H9 (cell line): ENCODE results near the gene ACAA2. TPM values are rescaled to one million over a fixed set of nuclear protein-coding genes. Genes with fewer than 3 reads are reported as not detected.

ENCODE experiments used
- DNase-seq: peaks from one replicate; pipeline ENCODE4 v3.0.0-alpha.2; 2017
- H2AFZ ChIP-seq: one replicate; pipeline ENCODE4 v1.6.1; 2013; ENCODE audit warnings: mild to moderate bottlenecking, low read length, control low read depth, moderate library complexity
- H2AK5ac ChIP-seq: 2 replicates; pipeline ENCODE4 v1.6.1; 2013; ENCODE audit warnings: low read length, control low read depth, mixed read lengths; ENCODE audit not compliant: insufficient read length
- H2BK120ac ChIP-seq: one replicate; pipeline ENCODE4 v1.6.1; 2013; ENCODE audit warnings: low read depth, mild to moderate bottlenecking, low read length, control low read depth, inconsistent platforms; ENCODE audit not compliant: poor library complexity, severe bottlenecking
- H2BK12ac ChIP-seq: 2 replicates; pipeline ENCODE4 v1.6.1; 2013; ENCODE audit warnings: low read length, control low read depth, mixed read lengths, low read depth; ENCODE audit not compliant: insufficient read length
- H2BK15ac ChIP-seq: 2 replicates; pipeline ENCODE4 v1.6.1; 2013; ENCODE audit warnings: low read depth, low read length, control low read depth
- H2BK20ac ChIP-seq: one replicate; pipeline ENCODE4 v1.6.1; 2013; ENCODE audit warnings: low read depth, mild to moderate bottlenecking, low read length, control low read depth, inconsistent platforms; ENCODE audit not compliant: poor library complexity, severe bottlenecking
- H2BK5ac ChIP-seq: 2 replicates; pipeline ENCODE4 v1.6.1; 2013; ENCODE audit warnings: low read length, control low read depth, mixed read lengths; ENCODE audit not compliant: insufficient read length
- H3K14ac ChIP-seq: 2 replicates; pipeline ENCODE4 v1.6.1; 2013; ENCODE audit warnings: low read length, control low read depth; ENCODE audit not compliant: insufficient read depth
- H3K18ac ChIP-seq: 2 replicates; pipeline ENCODE4 v1.6.1; 2013; ENCODE audit warnings: low read depth, mild to moderate bottlenecking, mixed read lengths, low read length, control low read depth; ENCODE audit not compliant: insufficient read length
- H3K23ac ChIP-seq: 2 replicates; pipeline ENCODE4 v1.6.1; 2013; ENCODE audit warnings: low read length, control low read depth, mixed read lengths, low read depth; ENCODE audit not compliant: insufficient read length
- H3K23me2 ChIP-seq: 2 replicates; pipeline ENCODE4 v1.6.1; 2013; ENCODE audit warnings: low read depth, mild to moderate bottlenecking, mixed read lengths, low read length, control low read depth; ENCODE audit not compliant: insufficient read length, poor library complexity, severe bottlenecking
- H3K27ac ChIP-seq: 2 replicates; pipeline ENCODE4 v1.5.1; 2013; ENCODE audit warnings: low read length, control low read depth, mixed read lengths, low read depth; ENCODE audit not compliant: insufficient read length
- H3K27me3 ChIP-seq: 2 replicates; pipeline ENCODE4 v1.6.1; 2013; ENCODE audit warnings: low read length, control low read depth, inconsistent platforms; ENCODE audit not compliant: insufficient read depth
- H3K4ac ChIP-seq: 2 replicates; pipeline ENCODE4 v1.6.1; 2013; ENCODE audit warnings: low read depth, mild to moderate bottlenecking, control low read depth, inconsistent platforms, low read length, moderate library complexity
- H3K4me1 ChIP-seq: 2 replicates; pipeline ENCODE4 v1.6.1; 2013; ENCODE audit warnings: low read length, control low read depth, inconsistent platforms; ENCODE audit not compliant: insufficient read depth
- H3K4me2 ChIP-seq: 2 replicates; pipeline ENCODE4 v1.6.1; 2013; ENCODE audit warnings: low read length, control low read depth, mixed read lengths; ENCODE audit not compliant: insufficient read length, insufficient read depth
- H3K56ac ChIP-seq: 2 replicates; pipeline ENCODE4 v1.6.1; 2013; ENCODE audit warnings: low read depth, mild to moderate bottlenecking, mixed read lengths, low read length, control low read depth; ENCODE audit not compliant: insufficient read length
- H3K79me1 ChIP-seq: 2 replicates; pipeline ENCODE4 v1.6.1; 2013; ENCODE audit warnings: low read depth, mild to moderate bottlenecking, moderate library complexity, low read length, control low read depth, inconsistent platforms; ENCODE audit not compliant: insufficient read depth, poor library complexity, severe bottlenecking
- H3K79me2 ChIP-seq: 2 replicates; pipeline ENCODE4 v1.6.1; 2013; ENCODE audit warnings: low read length, control low read depth, inconsistent platforms; ENCODE audit not compliant: insufficient read depth
- H3K9ac ChIP-seq: 2 replicates; pipeline ENCODE4 v1.6.1; 2013; ENCODE audit warnings: low read length, control low read depth, mixed read lengths; ENCODE audit not compliant: insufficient read length; ENCODE audit errors: extremely low read depth
- H3K9me3 ChIP-seq: one replicate; pipeline ENCODE4 v1.6.1; 2013; ENCODE audit warnings: low read depth, low read length, inconsistent platforms; ENCODE audit not compliant: control insufficient read depth
- H3T11ph ChIP-seq: one replicate; pipeline ENCODE4 v1.6.1; 2013; ENCODE audit warnings: mild to moderate bottlenecking, low read length, control low read depth, inconsistent platforms
- H4K20me1 ChIP-seq: one replicate; pipeline ENCODE4 v1.6.1; 2013; ENCODE audit not compliant: control insufficient read depth, insufficient read length, insufficient read depth
- H4K5ac ChIP-seq: 2 replicates; pipeline ENCODE4 v1.6.1; 2013; ENCODE audit warnings: low read depth, mild to moderate bottlenecking, mixed read lengths, low read length, control low read depth; ENCODE audit not compliant: insufficient read length
- H4K8ac ChIP-seq: replicated peaks from 2 replicates; pipeline ENCODE4 v1.6.1; 2013; ENCODE audit warnings: low read length, control low read depth, mixed read lengths, low read depth; ENCODE audit not compliant: insufficient read length
- H4K91ac ChIP-seq: 2 replicates; pipeline ENCODE4 v1.6.1; 2013; ENCODE audit warnings: low read depth, mild to moderate bottlenecking, moderate library complexity, mixed read lengths, low read length, control low read depth; ENCODE audit not compliant: insufficient read length
- H3K27ac Mint-ChIP-seq, 3 experiments: 2 replicates in 2 of 3; 3 replicates in 1 of 3; pipeline ENCODE4 v1.8.0; 2020 to 2021; ENCODE audit warnings: mixed read lengths in 3 of 3, mild to moderate bottlenecking in 1 of 3, moderate library complexity in 1 of 3
- H3K27me3 Mint-ChIP-seq: 2 replicates; pipeline ENCODE4 v1.8.0; 2021; ENCODE audit warnings: low read depth, mild to moderate bottlenecking, moderate library complexity, mixed read lengths
- H3K36me3 Mint-ChIP-seq, 3 experiments: 2 replicates in 2 of 3; 3 replicates in 1 of 3; pipeline ENCODE4 v1.8.0; 2020 to 2021; ENCODE audit warnings: low read depth in 3 of 3, mixed read lengths in 3 of 3; ENCODE audit not compliant: insufficient read depth in 1 of 3
- H3K4me1 Mint-ChIP-seq, 2 experiments: 2 replicates each; pipeline ENCODE4 v1.8.0; 2020; ENCODE audit warnings: mixed read lengths in 2 of 2
- H3K4me3 Mint-ChIP-seq, 2 experiments: 2 replicates in 1 of 2; 3 replicates in 1 of 2; pipeline ENCODE4 v1.8.0; 2020 to 2021; ENCODE audit warnings: mild to moderate bottlenecking in 2 of 2, mixed read lengths in 2 of 2, moderate library complexity in 1 of 2
- H3K9me3 Mint-ChIP-seq, 2 experiments: 2 replicates in 1 of 2; 3 replicates in 1 of 2; pipeline ENCODE4 v1.8.0; 2020; ENCODE audit warnings: mild to moderate bottlenecking in 2 of 2, mixed read lengths in 2 of 2, moderate library complexity in 1 of 2
- CTCF ChIP-seq: fragments of 200-600 bp; sonication (generic); conservative IDR thresholded peaks from 3 replicates; pipeline ENCODE4 v1.8.0; 2021; ENCODE audit warnings: antibody characterized with exemption, mild to moderate bottlenecking
- WGBS: extraction: QIAGEN DNeasy Blood & Tissue Kit; methylation state at CpG from one replicate; pipeline ENCODE4 v1.1.7; 2013; ENCODE audit warnings: missing lambda C conversion rate, low lambda C conversion rate, mixed read lengths; ENCODE audit not compliant: insufficient read length; ENCODE audit errors: extremely low coverage; 5-methylcytosine and 5-hydroxymethylcytosine counted together
- total RNA-seq: library from RNA; stranded (reverse); gene quantifications from 2 replicates; pipeline ENCODE4 v1.2.1, GENCODE V29; 2021

The ACAA2 gene
- total RNA-seq, 1 experiment from 2014 or later = 115 TPM

- no peak for DNase-seq
- Mint-ChIP-seq H3K36me3 (no peaks in the 10 kb centered on the region; a peak in 1 of 7 replicates), H3K4me1 (peaks cover 17 to 25% of the 10 kb centered on the region in 2 experiments), H3K27me3 (no peaks in the 10 kb centered on the region), H3K4me3 (no peak overlapping the region), H3K9me3 (no peaks in the 10 kb centered on the region), H3K27ac (no peak overlapping the region)
- no peak overlapping the region for H2BK15ac ChIP-seq
- no peak overlapping the region for H3K4ac ChIP-seq
- no peak overlapping the region for H2AFZ ChIP-seq
- no peak overlapping the region for H2BK120ac ChIP-seq
- H2AK5ac ChIP-seq = no peak overlapping the region
- no CpG with 5 or more reads among the region's 3 CpGs for WGBS
- no peak overlapping the region for H4K5ac ChIP-seq
- peak; percentile 59 for TF ChIP-seq CTCF
- no peak overlapping the region for H3K4me2 ChIP-seq
- H4K20me1 ChIP-seq = no peaks in the 10 kb centered on the region
- no peaks in the 10 kb centered on the region for H3K23me2 ChIP-seq
- no peak overlapping the region for H3K23ac ChIP-seq
- no peak overlapping the region for H3K27ac ChIP-seq
- no peaks in the 10 kb centered on the region for H3K79me2 ChIP-seq
- no peak overlapping the region for H4K8ac ChIP-seq
- no peaks in the 10 kb centered on the region for H3K27me3 ChIP-seq
- H3K79me1 ChIP-seq = no peaks in the 10 kb centered on the region
- no peak overlapping the region for H2BK20ac ChIP-seq
- no peak overlapping the region for H3K9ac ChIP-seq
- no peak overlapping the region for H3K14ac ChIP-seq
- H2BK5ac ChIP-seq = no peak overlapping the region
- no peaks in the 10 kb centered on the region for H3K9me3 ChIP-seq
- H2BK12ac ChIP-seq = no peak overlapping the region
- H3K56ac ChIP-seq = no peak overlapping the region
- no peaks in the 10 kb centered on the region for H3K4me1 ChIP-seq
- H4K91ac ChIP-seq = no peak overlapping the region
- no peak overlapping the region for H3K18ac ChIP-seq
- no peak overlapping the region for H3T11ph ChIP-seq
Observed at GRCh38 chr18:49861659-49862058, 48.3 kb upstream of the ACAA2 start.
